Measurements from ENCODE around the gene MAP2. TPM values are rescaled to one million over a fixed set of nuclear protein-coding genes. Genes with fewer than 3 reads are reported as not detected.

The MAP2 gene
- total RNA-seq, 1 experiment from 2014 or later: 71.1 TPM

GRCh38 chr2:209413311-209414014 lies 10.4 kb upstream of the MAP2 start:
- DNase-seq: no peak
- Histone ChIP-seq H4K20me1 (ENCODE audit: insufficient read depth) (no peaks in the 10 kb centered on the region), H2AFZ (no peak overlapping the region), H3K4me3 (no peak overlapping the region), H3K36me3 (ENCODE audit: low read depth) (no peaks in the 10 kb centered on the region), H3K27me3 (ENCODE audit: insufficient read depth, low read depth) (no peaks in the 10 kb centered on the region), H3K79me2 (ENCODE audit: low read depth) (no peaks in the 10 kb centered on the region), H3K4me2 (no peak overlapping the region), H3K9me2 (ENCODE audit: insufficient read depth) (no peaks in the 10 kb centered on the region), H3F3A (ENCODE audit: insufficient read depth, low read depth) (no peaks in the 10 kb centered on the region), H3K9me3 (ENCODE audit: insufficient read depth, low read depth) (no peaks in the 10 kb centered on the region; the same call in 1 of the 2 replicates), H3K27ac (no peak overlapping the region), H3K4me1 (replicated peaks; ENCODE audit: insufficient read depth) (no peaks in the 10 kb centered on the region)
- no peak for TF ChIP-seq EZH2 (IDR thresholded peaks at IDR 0.05; ENCODE audit: low read depth)
- no peak for TF ChIP-seq CTCF (conservative IDR thresholded peaks at IDR 0.05)
- intact Hi-C loops (cut with micrococcal nuclease; ENCODE audit: unreplicated experiment): loop anchor here (10.0 kb wide), 1 partner anchor 1009 kb away; the partner anchor contains the start of gene PTH2R
- POLR2A ChIA-PET (ENCODE audit: unreplicated experiment): no interaction called here
- no TSS peak for BruUV-seq (replicated peaks)
- CTCF ChIA-PET: no interaction called here

- TF ChIP-seq CTCF (conservative IDR thresholded peaks at IDR 0.05): no peak
- no peak for TF ChIP-seq EZH2 (IDR thresholded peaks at IDR 0.05; ENCODE audit: low read depth)
- POLR2A ChIA-PET (ENCODE audit: unreplicated experiment): no interaction called here
- H4K20me1 ChIP-seq (ENCODE audit: insufficient read depth): no peaks in the 10 kb centered on the region
- no peaks in the 10 kb centered on the region for H3K27me3 ChIP-seq (ENCODE audit: insufficient read depth, low read depth)
- no peak overlapping the region for H3K4me2 ChIP-seq
- intact Hi-C loops (cut with micrococcal nuclease; ENCODE audit: unreplicated experiment): loop anchor here (10.0 kb wide), 1 partner anchor 1012 kb away; the partner anchor contains the start of gene PTH2R
- no TSS peak for BruUV-seq (replicated peaks)
- H3K4me1 ChIP-seq (replicated peaks; ENCODE audit: insufficient read depth): no peaks in the 10 kb centered on the region
- no peaks in the 10 kb centered on the region for H3K79me2 ChIP-seq (ENCODE audit: low read depth)
- DNase-seq: no peak
- H3K9me2 ChIP-seq (ENCODE audit: insufficient read depth): no peaks in the 10 kb centered on the region
- no peak overlapping the region for H3K4me3 ChIP-seq
- H3F3A ChIP-seq (ENCODE audit: insufficient read depth, low read depth): no peaks in the 10 kb centered on the region
- no peak overlapping the region for H2AFZ ChIP-seq
- H3K27ac ChIP-seq: no peak overlapping the region
- CTCF ChIA-PET: no interaction called here
- no peaks in the 10 kb centered on the region for H3K36me3 ChIP-seq (ENCODE audit: low read depth)
- no peaks in the 10 kb centered on the region; the same call in 1 of the 2 replicates for H3K9me3 ChIP-seq (ENCODE audit: insufficient read depth, low read depth)
Measured at GRCh38 chr2:209416913-209417312, 6.9 kb upstream of the MAP2 start.

GRCh38 chr2:209422191-209422754 lies 1.6 kb upstream of the MAP2 start:
- no peaks in the 10 kb centered on the region for H3K9me2 ChIP-seq (ENCODE audit: insufficient read depth)
- no peaks in the 10 kb centered on the region for H3K79me2 ChIP-seq (ENCODE audit: low read depth)
- H3K4me2 ChIP-seq: no peak overlapping the region
- H3K36me3 ChIP-seq (ENCODE audit: low read depth): no peaks in the 10 kb centered on the region
- no peak overlapping the region for H3K4me3 ChIP-seq
- intact Hi-C loops (cut with micrococcal nuclease; ENCODE audit: unreplicated experiment): loop anchor here (5.0 kb wide), 1 partner anchor 40 kb away; no protein-coding TSS in a partner anchor
- H3K27ac ChIP-seq: no peak overlapping the region
- BruUV-seq (replicated peaks): no TSS peak
- no peak for DNase-seq
- H3F3A ChIP-seq (ENCODE audit: insufficient read depth, low read depth): no peaks in the 10 kb centered on the region
- ChIA-PET CTCF (interaction anchor here (1.2 kb wide), 1 partner anchor 539 kb away, joined by 5 read pairs; no protein-coding TSS in a partner anchor), POLR2A (ENCODE audit: unreplicated experiment) (no interaction called here)
- no peak for TF ChIP-seq EZH2 (IDR thresholded peaks at IDR 0.05; ENCODE audit: low read depth)
- no peak for TF ChIP-seq CTCF (conservative IDR thresholded peaks at IDR 0.05)
- no peaks in the 10 kb centered on the region for H3K9me3 ChIP-seq (ENCODE audit: insufficient read depth, low read depth)
- no peaks in the 10 kb centered on the region for H3K27me3 ChIP-seq (ENCODE audit: insufficient read depth, low read depth)
- no peak overlapping the region for H2AFZ ChIP-seq
- H3K4me1 ChIP-seq (replicated peaks; ENCODE audit: insufficient read depth): peaks cover 17% of the 10 kb centered on the region
- H4K20me1 ChIP-seq (ENCODE audit: insufficient read depth): no peaks in the 10 kb centered on the region

All from PC-9 (cell line).